GM12891 (cell line): ENCODE measurements around the gene KCNK17.

Experiments
- PAX5 ChIP-seq: IDR thresholded peaks from 2 replicates; pipeline ENCODE4 v1.6.1; 2011; ENCODE audit warnings: low read length, moderate library complexity, mild to moderate bottlenecking; ENCODE audit not compliant: insufficient read depth, severe bottlenecking
- POLR2A ChIP-seq: IDR thresholded peaks from 2 replicates; pipeline ENCODE4 v1.6.1; 2011; ENCODE audit warnings: low read depth, low read length, control low read depth
- POLR2AphosphoS5 ChIP-seq: IDR thresholded peaks from 2 replicates; pipeline ENCODE4 v1.6.1; 2011; ENCODE audit warnings: low read depth, low read length, control low read depth
- POU2F2 ChIP-seq: IDR thresholded peaks from 2 replicates; pipeline ENCODE4 v1.6.1; 2011; ENCODE audit warnings: low read depth, mild to moderate bottlenecking, control low read depth, low read length, moderate library complexity
- SPI1 ChIP-seq: IDR thresholded peaks from 2 replicates; pipeline ENCODE4 v1.6.1; 2011; ENCODE audit warnings: low read depth, low read length, control low read depth
- TAF1 ChIP-seq: IDR thresholded peaks from 2 replicates; pipeline ENCODE4 v1.6.1; 2011; ENCODE audit warnings: low read depth, low read length, control low read depth

GRCh38 chr6:39266782-39267355 is 47.4 kb downstream of the KCNK17 start:
- TF ChIP-seq POLR2A (no peak), POLR2AphosphoS5 (no peak), SPI1 (no peak), TAF1 (no peak), POU2F2 (no peak), PAX5 (no peak)
